Measurements from ENCODE around the gene WHRN.

The WHRN gene

DNA sequence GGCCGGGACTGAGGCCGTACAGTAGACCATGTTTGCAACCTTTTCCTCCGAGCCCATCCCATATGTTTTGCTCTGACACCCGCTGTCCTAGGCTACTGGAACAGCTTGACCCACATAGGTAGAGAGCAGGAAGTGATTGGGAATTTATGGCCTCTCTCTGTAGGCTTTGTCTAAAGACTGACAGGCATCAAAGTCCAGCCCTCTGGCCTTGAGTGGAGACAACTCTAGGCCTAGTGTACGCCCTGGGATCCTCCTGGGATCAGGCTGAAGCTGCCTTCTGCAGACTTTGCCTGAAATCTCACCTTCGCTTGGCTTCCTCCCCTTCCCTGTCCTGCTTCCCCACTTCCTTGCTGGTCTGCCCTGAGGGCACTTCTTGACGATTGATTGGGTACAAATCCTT lies 103.9 kb downstream of the WHRN start:
- DNase-seq (ENCODE audit: low read depth in 2 of 2, low spot score in 1 of 2) = no peak

DNA sequence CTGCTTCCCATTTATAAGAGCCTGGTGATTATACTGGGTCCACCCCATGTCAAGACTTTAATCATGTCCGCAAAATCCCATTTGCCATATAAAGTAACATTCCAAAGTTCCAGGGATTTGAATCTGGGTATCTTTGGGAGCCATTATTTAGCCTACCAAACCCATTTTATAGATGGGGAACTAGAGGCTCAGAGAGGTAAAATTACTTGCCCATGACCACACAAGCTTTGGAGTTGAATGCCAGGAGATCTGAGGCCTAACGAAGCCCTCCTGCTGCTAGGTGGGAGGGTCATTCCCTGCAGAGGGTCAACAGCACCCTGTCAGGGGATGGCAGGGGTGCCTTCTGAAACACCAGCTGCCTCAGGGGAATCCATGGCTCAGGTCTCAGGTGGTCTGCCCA lies 104.5 kb downstream of the WHRN start:
- no peak for DNase-seq (ENCODE audit: low read depth in 2 of 2, low spot score in 1 of 2)

DNA sequence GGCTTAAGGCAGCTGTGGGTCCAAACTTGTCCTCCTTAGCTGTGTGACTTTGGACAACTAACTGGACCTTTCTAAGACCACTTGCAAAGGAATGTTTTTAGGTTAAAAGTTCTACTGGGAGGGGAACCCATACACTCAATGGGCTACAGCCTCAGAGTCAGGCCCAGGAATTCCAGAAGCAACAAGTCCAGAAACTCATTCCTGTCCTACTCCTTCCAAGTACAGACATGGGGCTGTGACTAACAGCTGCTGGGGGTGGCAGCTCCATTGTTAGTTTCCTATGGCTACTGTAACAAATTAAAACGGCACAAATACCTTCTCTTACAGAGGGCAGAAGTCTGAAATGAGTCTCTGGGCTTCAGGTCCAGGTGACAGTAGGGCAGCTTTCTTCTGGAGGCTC lies 105.1 kb downstream of the WHRN start:
- DNase-seq (ENCODE audit: low read depth in 2 of 2, low spot score in 1 of 2) = no peak

DNA sequence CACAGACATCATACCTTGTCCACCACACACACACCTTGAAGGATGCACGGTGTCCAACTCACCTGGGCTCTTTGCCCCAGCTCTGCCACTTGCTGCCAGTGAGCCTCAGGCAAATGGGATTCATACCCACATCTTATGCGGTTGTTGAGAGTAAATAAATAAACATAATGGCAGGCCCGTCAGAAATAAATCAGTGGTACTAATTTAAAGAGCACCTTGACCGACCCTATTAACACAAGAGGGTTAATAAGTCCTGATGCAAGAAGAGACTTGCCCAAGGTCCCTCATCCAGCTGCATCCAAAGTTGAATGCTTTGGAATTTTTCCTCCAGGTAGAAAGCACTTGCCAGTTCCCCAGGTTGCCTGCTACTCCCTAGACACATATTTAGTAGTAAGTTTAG lies 105.9 kb downstream of the WHRN start:
- no peak for DNase-seq (ENCODE audit: low read depth in 2 of 2, low spot score in 1 of 2)

- DNase-seq (ENCODE audit: low read depth in 2 of 2, low spot score in 1 of 2) = peak; percentile 90
These were observed 107.2 kb downstream of the WHRN start for GRCh38 chr9:114397848-114398605.

DNA sequence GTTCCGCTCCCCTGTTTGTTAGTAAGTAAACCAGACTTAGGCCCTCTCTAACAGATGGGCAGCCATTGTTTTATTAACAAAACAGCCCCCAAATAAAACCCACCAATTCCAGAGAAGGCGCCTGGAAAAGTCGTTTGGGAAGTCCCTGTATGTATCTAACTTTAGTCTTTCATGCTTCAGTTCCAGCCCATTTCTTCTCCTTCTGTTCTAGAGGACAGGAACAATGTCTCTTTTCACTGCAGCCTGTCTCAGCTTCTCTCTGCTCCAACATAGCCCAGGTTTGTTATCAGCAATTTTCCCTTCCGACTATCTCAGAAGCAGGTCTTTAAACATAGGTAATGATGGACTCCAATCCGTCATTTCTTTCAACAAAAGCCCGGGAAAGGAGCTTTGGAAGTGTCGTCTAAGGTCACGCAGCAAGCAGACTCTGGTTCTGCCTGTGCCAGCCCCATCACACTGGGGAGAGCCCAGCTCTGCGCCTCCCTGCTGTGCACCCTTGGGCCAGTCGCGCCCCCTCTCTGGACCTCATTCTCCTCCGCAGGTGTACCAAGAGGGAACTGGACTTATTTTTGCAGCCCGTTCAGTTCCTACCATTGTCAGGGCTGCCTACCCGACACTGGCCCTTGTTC lies 107.9 kb downstream of the WHRN start:
- DNase-seq (ENCODE audit: low read depth in 2 of 2, low spot score in 1 of 2) = no peak

DNA sequence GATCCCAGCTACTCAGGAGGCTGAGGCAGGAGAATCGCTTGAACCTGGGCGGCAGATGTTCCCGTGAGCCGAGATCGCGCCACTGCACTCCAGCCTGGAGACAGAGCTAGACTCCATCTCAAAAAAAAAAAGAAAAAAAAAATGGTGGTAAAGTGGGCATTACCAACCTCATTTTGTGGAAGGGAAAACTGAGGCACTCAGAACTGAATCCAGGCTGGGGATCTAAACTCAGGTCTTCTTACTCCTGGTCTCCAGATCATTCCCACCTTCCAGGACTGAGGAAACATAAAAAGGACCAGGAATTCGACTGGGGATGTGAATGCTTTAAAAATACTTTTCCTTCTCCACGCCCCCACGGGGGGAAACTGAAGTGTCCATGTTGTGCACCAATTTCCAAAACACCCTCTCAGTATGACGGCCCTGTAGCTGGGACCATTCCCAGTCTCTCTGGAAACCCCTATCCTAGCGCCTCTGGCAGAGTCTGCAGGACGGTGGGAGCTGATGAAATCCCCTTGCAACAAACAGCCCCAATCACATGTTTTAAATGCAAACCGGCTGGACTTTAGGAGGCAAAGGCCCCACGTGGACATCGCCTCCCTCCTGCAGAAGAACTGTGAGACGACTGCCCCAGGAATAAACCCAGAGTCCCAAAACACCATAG lies 108.6 kb downstream of the WHRN start:
- no peak for DNase-seq (ENCODE audit: low read depth in 2 of 2, low spot score in 1 of 2)

GRCh38 chr9:114395768-114396167 lies 109.5 kb downstream of the WHRN start:
- DNase-seq (ENCODE audit: low read depth in 2 of 2, low spot score in 1 of 2) = no peak

GRCh38 chr9:114395334-114395617 lies 110.0 kb downstream of the WHRN start:
- DNase-seq (ENCODE audit: low read depth in 2 of 2, low spot score in 1 of 2) = no peak

GRCh38 chr9:114394523-114395333 lies 110.5 kb downstream of the WHRN start:
- no peak for DNase-seq (ENCODE audit: low read depth in 2 of 2, low spot score in 1 of 2)

GRCh38 chr9:114392749-114393112 lies 112.5 kb downstream of the WHRN start:
- DNase-seq (ENCODE audit: low read depth in 2 of 2, low spot score in 1 of 2) = no peak

DNA sequence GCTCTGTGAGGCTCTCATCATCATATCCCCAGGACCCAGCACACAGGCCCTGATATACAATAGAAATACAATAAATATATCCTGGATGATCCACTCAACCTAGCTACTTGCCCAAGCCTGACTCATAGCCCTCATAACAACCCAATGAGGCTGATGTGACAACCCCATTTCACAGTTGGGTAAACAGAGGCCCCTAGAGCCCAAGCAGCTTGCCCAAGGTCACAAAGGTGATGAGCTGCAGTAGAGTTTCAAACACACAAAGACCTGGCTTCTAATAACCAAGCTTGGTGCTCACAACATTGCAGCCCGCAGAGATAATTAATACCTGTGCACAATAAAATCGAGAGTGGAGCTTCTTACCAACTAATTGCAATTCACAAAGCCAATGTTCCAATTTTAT lies 114.3 kb downstream of the WHRN start:
- DNase-seq (ENCODE audit: low read depth in 2 of 2, low spot score in 1 of 2) = no peak

DNA sequence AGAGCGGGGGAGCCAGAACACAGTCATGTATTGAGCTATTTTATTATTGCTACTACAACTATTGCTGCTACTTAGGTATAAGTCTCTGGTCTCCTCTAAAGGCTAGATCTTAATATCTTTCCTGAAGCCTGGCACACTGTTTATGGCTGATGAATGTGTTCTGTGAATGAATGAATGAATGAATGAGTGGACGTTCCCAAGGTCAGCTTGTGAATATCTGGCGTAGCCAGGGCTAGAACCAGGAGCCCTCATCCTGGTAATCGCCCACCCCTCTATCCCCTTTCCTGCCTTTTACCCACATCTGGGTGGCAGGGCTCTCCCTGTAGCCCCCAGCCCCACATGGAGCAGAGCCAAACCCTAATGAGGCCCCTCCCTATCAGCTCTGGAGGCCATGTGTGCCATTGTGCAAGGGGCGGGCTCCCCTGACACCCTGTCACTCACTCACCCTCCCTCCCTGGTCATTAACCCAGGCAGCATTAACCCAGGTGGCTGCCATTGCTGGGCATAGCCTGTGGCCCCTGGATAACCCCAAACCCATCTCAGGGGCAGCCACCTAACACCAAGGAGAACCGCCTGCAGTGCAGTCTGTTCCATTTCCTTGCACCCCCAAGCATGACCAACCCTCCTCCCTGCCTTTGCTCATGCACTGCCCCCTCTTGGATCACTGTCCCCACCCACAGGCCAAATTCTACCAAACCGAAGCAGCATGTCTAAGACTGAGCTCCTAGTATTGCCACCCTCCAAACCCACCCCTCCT lies 115.5 kb downstream of the WHRN start:
- no peak for DNase-seq (ENCODE audit: low read depth in 2 of 2, low spot score in 1 of 2)

DNA sequence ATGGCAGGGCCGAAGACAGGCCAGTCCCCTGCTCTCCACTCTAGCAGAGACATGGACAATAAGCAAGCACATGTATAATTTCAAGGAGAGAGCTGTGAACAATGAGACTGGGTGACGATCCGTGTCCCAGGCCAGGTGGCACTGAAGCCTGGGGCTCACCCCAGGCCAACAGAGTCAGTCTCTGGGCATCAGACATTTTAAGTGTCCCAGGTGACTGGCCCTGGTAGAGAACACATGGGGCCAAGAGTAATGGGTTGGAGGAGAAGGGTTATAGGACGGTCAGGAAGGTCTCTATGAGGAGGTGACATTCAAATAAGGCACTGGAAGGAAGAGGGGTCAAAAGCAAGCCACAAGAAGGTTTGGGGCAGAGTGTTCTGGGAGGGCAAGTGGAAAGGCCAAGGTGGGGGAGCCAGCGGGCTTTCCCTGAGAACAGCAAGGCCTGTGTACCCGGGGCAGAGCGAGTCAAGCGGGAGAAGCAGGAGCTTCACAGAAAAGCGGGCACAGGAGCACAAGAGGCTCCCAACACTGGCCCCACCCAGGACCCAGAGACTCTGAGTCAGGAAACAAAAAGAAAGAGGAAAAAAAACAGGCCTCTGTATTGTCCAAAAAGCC lies 116.4 kb downstream of the WHRN start:
- no peak for DNase-seq (ENCODE audit: low read depth in 2 of 2, low spot score in 1 of 2)

GRCh38 chr9:114388357-114388682 lies 117.0 kb downstream of the WHRN start:
- no peak for DNase-seq (ENCODE audit: low read depth in 2 of 2, low spot score in 1 of 2)

- DNase-seq (ENCODE audit: low read depth in 2 of 2, low spot score in 1 of 2) = peak; percentile 54 to 70
These were observed 117.5 kb downstream of the WHRN start, which contains the start of gene AKNA for GRCh38 chr9:114387680-114388356. TSS of gene AKNA (minus strand) at chr9:114387982. CDS start at chr9:114381333, 6,649 bp downstream.

- no peak for DNase-seq (ENCODE audit: low read depth in 2 of 2, low spot score in 1 of 2)
These were observed 118.2 kb downstream of the WHRN start for GRCh38 chr9:114386886-114387679.

- DNase-seq (ENCODE audit: low read depth in 2 of 2, low spot score in 1 of 2) = no peak
These were observed 118.8 kb downstream of the WHRN start for GRCh38 chr9:114386361-114386885.

All from stimulated activated CD8-positive, alpha-beta memory T cell treated with anti-CD3 and anti-CD28 coated beads, Interleukin-4, amount 100 ng/mL, for 4 hours (primary cell).